HepG2 (cell line): ENCODE measurements around the gene GPATCH2. TPM values are rescaled to one million over a fixed set of nuclear protein-coding genes. Genes with fewer than 3 reads are reported as not detected.

Experiments used
- IRF2 ChIP-seq: IDR thresholded peaks from 2 replicates; pipeline ENCODE4 v1.6.1; 2018; ENCODE audit warnings: missing genetic modification reagents, missing compliant biosample characterization
- MED8 ChIP-seq: sonication (generic); formaldehyde crosslinking; IDR thresholded peaks from 2 replicates; pipeline ENCODE4 v1.8.1; 2023; ENCODE audit warnings: mild to moderate bottlenecking, missing genetic modification reagents; ENCODE audit not compliant: insufficient replicate concordance
- ZFP37 ChIP-seq: sonication (generic); formaldehyde crosslinking; IDR thresholded peaks from 2 replicates; pipeline ENCODE4 v1.4.0; 2020; ENCODE audit warnings: missing genetic modification reagents, borderline replicate concordance
- ZNF17 ChIP-seq: sonication (generic); formaldehyde crosslinking; IDR thresholded peaks from 2 replicates; pipeline ENCODE4 v1.5.0; 2020; ENCODE audit warnings: mild to moderate bottlenecking, missing genetic modification reagents
- ZNF20 ChIP-seq: sonication (generic); formaldehyde crosslinking; IDR thresholded peaks from 2 replicates; pipeline ENCODE4 v1.4.0; 2020; ENCODE audit warnings: mild to moderate bottlenecking, moderate library complexity, missing genetic modification reagents
- ZNF251 ChIP-seq: sonication (generic); formaldehyde crosslinking; IDR thresholded peaks from 2 replicates; pipeline ENCODE4 v1.9.0; 2021; ENCODE audit warnings: mild to moderate bottlenecking, missing genetic modification reagents
- polyA plus RNA-seq, 8 experiments: library from polyadenylated mRNA; depleted of rRNA in 3 of 8; stranded (reverse) in 7 of 8; unstranded in 1 of 8; fragments of >200 nt; fragmentation: Illumina TruSeq in 4 of 8; extraction: Trizol in 4 of 8; gene quantifications; 2 replicates each; pipeline versions ENCODE4 v1.2.1 to v1.2.3, GENCODE V29; 2011 to 2016; ENCODE audit warnings: low read depth in 4 of 8, missing spikeins in 1 of 8, mixed read lengths in 1 of 8; ENCODE audit not compliant: insufficient read depth in 1 of 8
- total RNA-seq, 5 experiments: library from RNA; depleted of rRNA; stranded (reverse); fragments of >200 nt; fragmentation: Illumina TruSeq; extraction: Trizol; gene quantifications; 2 replicates each; pipeline ENCODE4 v1.2.3, GENCODE V29; 2016; ENCODE audit warnings: low read depth in 1 of 5
- TF ChIP-seq, protein P1 (sequence below): sonication (generic); formaldehyde crosslinking; conservative IDR thresholded peaks from 2 replicates; pipeline ENCODE4 v1.4.0; 2020; ENCODE audit warnings: missing genetic modification reagents
- TF ChIP-seq, protein P2 (sequence below): sonication (generic); formaldehyde crosslinking; IDR thresholded peaks from 2 replicates; pipeline ENCODE4 v1.4.0; 2020; ENCODE audit warnings: mild to moderate bottlenecking, missing genetic modification reagents
- TF ChIP-seq, protein P3 (sequence below): sonication (generic); formaldehyde crosslinking; IDR thresholded peaks from 2 replicates; pipeline ENCODE4 v1.5.1; 2020; ENCODE audit warnings: mild to moderate bottlenecking, missing genetic modification reagents, borderline replicate concordance
- TF ChIP-seq, protein P4 (sequence below): IDR thresholded peaks from 2 replicates; pipeline ENCODE4 v1.6.1; 2012; ENCODE audit warnings: inconsistent platforms
- TF ChIP-seq, protein P5 (sequence below): sonication (generic); formaldehyde crosslinking; IDR thresholded peaks from 2 replicates; pipeline ENCODE4 v1.4.0; 2020; ENCODE audit warnings: missing genetic modification reagents, borderline replicate concordance

The GPATCH2 gene
- total and polyA plus RNA-seq, 2 of the 13 experiments (the other 11 are each of a cell fraction or from before 2014, with no cell fraction given), result 3.5 to 15.7 TPM

DNA sequence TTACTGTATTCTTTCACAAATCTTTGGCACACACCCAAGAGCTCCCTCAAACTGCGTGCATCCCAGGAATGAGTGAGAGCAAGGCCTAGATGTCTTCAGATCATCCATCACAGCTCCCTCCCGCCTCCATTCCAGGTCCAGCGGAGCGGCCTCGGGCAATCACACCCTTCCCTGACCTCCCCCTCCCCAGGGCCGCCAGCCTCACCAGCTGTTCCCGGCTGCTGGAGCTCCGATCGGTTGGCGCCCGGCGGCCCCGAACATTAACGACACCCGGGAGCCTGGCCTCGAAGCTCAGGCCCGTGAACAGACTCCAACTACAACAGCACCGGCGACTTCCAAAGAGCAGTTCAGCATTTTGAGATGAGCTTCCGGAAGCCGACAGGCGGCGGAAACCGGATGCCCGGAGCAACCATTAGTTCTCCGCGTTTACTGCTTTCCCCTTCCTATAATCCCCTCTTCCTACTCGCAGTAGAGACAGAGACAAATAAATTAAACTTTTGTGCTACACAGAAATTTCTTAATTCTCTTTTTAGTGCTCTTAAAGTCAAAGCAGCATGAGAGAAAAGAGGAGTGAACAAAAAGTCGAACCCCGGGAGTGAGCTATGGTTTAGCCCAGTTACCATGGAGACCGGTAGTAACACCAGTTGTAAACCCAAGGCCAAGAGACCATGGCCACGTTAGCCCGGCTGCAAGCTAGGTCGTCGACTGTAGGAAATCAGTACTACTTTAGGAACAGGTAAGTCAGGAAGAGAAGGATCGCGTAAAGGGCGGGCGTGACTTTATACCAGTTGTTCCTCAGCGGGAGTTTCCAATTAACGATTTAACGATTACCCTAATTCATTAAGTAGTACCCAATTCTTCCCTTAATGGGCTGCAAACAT, at the start of gene GPATCH2, which contains the start of gene SPATA17 (continued):
- TF ChIP-seq, protein P1, sequence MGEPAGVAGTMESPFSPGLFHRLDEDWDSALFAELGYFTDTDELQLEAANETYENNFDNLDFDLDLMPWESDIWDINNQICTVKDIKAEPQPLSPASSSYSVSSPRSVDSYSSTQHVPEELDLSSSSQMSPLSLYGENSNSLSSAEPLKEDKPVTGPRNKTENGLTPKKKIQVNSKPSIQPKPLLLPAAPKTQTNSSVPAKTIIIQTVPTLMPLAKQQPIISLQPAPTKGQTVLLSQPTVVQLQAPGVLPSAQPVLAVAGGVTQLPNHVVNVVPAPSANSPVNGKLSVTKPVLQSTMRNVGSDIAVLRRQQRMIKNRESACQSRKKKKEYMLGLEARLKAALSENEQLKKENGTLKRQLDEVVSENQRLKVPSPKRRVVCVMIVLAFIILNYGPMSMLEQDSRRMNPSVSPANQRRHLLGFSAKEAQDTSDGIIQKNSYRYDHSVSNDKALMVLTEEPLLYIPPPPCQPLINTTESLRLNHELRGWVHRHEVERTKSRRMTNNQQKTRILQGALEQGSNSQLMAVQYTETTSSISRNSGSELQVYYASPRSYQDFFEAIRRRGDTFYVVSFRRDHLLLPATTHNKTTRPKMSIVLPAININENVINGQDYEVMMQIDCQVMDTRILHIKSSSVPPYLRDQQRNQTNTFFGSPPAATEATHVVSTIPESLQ (CRISPR knock-in tag), result 0 out of 2 replicates have a peak, but pooled peaks have one; percentile 13
- TF ChIP-seq MED8 (CRISPR knock-in tag) (peak; percentile 78), ZFP37 (0 out of 2 replicates have a peak, but pooled peaks have one; percentile 54), ZNF20 (CRISPR knock-in tag) (no peak), ZNF251 (CRISPR knock-in tag) (no peak), IRF2 (CRISPR knock-in tag) (peak; percentile 50; the same call in 1 of the 2 replicates), ZNF17 (no peak)
- TF ChIP-seq, protein P2, sequence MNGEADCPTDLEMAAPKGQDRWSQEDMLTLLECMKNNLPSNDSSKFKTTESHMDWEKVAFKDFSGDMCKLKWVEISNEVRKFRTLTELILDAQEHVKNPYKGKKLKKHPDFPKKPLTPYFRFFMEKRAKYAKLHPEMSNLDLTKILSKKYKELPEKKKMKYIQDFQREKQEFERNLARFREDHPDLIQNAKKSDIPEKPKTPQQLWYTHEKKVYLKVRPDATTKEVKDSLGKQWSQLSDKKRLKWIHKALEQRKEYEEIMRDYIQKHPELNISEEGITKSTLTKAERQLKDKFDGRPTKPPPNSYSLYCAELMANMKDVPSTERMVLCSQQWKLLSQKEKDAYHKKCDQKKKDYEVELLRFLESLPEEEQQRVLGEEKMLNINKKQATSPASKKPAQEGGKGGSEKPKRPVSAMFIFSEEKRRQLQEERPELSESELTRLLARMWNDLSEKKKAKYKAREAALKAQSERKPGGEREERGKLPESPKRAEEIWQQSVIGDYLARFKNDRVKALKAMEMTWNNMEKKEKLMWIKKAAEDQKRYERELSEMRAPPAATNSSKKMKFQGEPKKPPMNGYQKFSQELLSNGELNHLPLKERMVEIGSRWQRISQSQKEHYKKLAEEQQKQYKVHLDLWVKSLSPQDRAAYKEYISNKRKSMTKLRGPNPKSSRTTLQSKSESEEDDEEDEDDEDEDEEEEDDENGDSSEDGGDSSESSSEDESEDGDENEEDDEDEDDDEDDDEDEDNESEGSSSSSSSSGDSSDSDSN, result peak; percentile 66; the same call in 1 of the 2 replicates
- TF ChIP-seq, protein P3, sequence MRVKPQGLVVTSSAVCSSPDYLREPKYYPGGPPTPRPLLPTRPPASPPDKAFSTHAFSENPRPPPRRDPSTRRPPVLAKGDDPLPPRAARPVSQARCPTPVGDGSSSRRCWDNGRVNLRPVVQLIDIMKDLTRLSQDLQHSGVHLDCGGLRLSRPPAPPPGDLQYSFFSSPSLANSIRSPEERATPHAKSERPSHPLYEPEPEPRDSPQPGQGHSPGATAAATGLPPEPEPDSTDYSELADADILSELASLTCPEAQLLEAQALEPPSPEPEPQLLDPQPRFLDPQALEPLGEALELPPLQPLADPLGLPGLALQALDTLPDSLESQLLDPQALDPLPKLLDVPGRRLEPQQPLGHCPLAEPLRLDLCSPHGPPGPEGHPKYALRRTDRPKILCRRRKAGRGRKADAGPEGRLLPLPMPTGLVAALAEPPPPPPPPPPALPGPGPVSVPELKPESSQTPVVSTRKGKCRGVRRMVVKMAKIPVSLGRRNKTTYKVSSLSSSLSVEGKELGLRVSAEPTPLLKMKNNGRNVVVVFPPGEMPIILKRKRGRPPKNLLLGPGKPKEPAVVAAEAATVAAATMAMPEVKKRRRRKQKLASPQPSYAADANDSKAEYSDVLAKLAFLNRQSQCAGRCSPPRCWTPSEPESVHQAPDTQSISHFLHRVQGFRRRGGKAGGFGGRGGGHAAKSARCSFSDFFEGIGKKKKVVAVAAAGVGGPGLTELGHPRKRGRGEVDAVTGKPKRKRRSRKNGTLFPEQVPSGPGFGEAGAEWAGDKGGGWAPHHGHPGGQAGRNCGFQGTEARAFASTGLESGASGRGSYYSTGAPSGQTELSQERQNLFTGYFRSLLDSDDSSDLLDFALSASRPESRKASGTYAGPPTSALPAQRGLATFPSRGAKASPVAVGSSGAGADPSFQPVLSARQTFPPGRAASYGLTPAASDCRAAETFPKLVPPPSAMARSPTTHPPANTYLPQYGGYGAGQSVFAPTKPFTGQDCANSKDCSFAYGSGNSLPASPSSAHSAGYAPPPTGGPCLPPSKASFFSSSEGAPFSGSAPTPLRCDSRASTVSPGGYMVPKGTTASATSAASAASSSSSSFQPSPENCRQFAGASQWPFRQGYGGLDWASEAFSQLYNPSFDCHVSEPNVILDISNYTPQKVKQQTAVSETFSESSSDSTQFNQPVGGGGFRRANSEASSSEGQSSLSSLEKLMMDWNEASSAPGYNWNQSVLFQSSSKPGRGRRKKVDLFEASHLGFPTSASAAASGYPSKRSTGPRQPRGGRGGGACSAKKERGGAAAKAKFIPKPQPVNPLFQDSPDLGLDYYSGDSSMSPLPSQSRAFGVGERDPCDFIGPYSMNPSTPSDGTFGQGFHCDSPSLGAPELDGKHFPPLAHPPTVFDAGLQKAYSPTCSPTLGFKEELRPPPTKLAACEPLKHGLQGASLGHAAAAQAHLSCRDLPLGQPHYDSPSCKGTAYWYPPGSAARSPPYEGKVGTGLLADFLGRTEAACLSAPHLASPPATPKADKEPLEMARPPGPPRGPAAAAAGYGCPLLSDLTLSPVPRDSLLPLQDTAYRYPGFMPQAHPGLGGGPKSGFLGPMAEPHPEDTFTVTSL, result 0 out of 2 replicates have a peak, but pooled peaks have one; percentile 24
- TF ChIP-seq, protein P4, sequence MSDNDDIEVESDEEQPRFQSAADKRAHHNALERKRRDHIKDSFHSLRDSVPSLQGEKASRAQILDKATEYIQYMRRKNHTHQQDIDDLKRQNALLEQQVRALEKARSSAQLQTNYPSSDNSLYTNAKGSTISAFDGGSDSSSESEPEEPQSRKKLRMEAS, result peak; percentile 80
- TF ChIP-seq, protein P5, sequence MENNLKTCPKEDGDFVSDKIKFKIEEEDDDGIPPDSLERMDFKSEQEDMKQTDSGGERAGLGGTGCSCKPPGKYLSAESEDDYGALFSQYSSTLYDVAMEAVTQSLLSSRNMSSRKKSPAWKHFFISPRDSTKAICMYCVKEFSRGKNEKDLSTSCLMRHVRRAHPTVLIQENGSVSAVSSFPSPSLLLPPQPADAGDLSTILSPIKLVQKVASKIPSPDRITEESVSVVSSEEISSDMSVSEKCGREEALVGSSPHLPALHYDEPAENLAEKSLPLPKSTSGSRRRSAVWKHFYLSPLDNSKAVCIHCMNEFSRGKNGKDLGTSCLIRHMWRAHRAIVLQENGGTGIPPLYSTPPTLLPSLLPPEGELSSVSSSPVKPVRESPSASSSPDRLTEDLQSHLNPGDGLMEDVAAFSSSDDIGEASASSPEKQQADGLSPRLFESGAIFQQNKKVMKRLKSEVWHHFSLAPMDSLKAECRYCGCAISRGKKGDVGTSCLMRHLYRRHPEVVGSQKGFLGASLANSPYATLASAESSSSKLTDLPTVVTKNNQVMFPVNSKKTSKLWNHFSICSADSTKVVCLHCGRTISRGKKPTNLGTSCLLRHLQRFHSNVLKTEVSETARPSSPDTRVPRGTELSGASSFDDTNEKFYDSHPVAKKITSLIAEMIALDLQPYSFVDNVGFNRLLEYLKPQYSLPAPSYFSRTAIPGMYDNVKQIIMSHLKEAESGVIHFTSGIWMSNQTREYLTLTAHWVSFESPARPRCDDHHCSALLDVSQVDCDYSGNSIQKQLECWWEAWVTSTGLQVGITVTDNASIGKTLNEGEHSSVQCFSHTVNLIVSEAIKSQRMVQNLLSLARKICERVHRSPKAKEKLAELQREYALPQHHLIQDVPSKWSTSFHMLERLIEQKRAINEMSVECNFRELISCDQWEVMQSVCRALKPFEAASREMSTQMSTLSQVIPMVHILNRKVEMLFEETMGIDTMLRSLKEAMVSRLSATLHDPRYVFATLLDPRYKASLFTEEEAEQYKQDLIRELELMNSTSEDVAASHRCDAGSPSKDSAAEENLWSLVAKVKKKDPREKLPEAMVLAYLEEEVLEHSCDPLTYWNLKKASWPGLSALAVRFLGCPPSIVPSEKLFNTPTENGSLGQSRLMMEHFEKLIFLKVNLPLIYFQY (CRISPR knock-in tag), result 0 out of 2 replicates have a peak, but pooled peaks have one; percentile 30
